ENCODE results near the gene SPATA16.

SPATA16 gene

GRCh38 chr3:172989373-172989772, 151.7 kb downstream of the SPATA16 start:
- TF ChIP-seq, protein P1, sequence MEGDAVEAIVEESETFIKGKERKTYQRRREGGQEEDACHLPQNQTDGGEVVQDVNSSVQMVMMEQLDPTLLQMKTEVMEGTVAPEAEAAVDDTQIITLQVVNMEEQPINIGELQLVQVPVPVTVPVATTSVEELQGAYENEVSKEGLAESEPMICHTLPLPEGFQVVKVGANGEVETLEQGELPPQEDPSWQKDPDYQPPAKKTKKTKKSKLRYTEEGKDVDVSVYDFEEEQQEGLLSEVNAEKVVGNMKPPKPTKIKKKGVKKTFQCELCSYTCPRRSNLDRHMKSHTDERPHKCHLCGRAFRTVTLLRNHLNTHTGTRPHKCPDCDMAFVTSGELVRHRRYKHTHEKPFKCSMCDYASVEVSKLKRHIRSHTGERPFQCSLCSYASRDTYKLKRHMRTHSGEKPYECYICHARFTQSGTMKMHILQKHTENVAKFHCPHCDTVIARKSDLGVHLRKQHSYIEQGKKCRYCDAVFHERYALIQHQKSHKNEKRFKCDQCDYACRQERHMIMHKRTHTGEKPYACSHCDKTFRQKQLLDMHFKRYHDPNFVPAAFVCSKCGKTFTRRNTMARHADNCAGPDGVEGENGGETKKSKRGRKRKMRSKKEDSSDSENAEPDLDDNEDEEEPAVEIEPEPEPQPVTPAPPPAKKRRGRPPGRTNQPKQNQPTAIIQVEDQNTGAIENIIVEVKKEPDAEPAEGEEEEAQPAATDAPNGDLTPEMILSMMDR (IDR thresholded peaks at IDR 0.05; ENCODE audit: borderline replicate concordance, insufficient read depth, low read depth, low read length), result no peak
- no peak overlapping the region for H3K4me3 ChIP-seq (ENCODE audit: low read depth, low read length)

DNA sequence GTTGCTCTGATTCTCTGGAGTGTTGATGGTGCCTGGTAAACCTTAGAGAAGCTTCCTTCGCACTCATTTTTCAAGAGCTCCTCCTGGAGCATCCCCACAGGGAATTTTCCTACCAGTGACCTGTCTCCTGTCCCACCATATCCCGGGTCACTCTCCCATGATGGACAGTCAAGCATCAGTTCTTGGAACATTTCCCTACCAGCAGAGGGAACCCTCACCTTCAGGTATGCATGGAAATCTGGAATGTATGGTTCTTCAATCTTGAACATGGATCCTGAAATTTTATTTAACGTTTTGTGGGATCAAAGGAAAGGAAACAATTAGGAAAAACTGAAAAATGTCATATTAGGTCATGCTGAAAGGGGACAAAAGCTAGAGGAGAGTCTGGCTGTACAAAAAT, 153.8 kb downstream of the SPATA16 start:
- H3K4me3 ChIP-seq (ENCODE audit: low read depth, low read length), result no peak overlapping the region
- TF ChIP-seq, protein P1 (IDR thresholded peaks at IDR 0.05; ENCODE audit: borderline replicate concordance, insufficient read depth, low read depth, low read length), result no peak

DNA sequence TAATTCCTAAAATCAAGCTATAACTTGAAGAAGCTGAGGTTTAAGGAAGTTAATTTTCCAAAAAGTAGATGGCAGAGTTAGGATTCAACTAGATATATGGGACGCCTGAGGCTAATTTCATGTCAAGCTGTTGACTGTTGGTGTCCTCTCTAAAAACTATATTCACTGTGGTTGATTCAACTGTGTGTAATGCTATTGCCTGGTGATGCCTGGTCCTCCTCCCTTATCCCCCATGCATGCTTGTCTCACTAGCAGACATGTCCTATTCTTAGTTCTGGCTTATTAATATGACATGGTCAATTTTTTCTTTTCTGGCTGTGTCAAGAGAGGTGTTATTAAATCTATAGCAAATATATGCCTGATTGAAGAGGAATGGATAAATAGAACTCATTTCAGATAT, 156.1 kb downstream of the SPATA16 start:
- H3K4me3 ChIP-seq (ENCODE audit: low read depth, low read length), result no peak overlapping the region
- TF ChIP-seq, protein P1 (IDR thresholded peaks at IDR 0.05; ENCODE audit: borderline replicate concordance, insufficient read depth, low read depth, low read length), result no peak

DNA sequence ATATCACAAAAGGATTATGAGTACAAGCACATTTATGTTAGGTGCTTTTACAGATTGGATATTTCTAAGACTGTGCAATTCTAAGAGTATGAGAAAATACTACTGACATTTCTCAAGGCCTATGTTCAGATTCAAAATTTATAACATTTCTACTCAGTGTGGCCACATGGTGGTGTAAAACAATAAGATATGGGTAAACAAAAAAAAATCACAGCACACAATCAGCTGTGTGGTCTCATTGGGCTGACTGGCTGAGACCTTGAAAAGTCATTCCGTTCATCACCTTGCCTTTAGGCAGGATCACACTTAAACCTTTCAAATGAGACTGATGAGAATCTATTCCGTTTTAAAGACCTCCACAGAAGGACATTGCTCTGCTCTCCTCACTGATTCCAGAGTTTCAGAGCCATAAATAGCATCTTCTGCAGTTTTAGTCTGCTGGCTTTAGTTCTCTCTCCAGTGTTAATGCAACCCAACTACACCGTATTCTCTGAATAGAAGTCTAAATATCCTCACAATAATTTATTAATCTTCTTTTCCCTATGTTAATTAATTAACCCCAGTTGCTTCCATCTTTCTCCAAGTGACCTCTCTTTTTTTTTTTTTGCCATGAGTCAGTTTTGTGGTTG, 158.2 kb downstream of the SPATA16 start:
- H3K4me3 ChIP-seq (ENCODE audit: low read depth, low read length), result no peak overlapping the region
- TF ChIP-seq, protein P1 (IDR thresholded peaks at IDR 0.05; ENCODE audit: borderline replicate concordance, insufficient read depth, low read depth, low read length), result no peak

- H3K4me3 ChIP-seq (ENCODE audit: low read depth, low read length), result no peak overlapping the region
- TF ChIP-seq, protein P1 (IDR thresholded peaks at IDR 0.05; ENCODE audit: borderline replicate concordance, insufficient read depth, low read depth, low read length), result no peak
Observed at GRCh38 chr3:172981407-172981983, 159.5 kb downstream of the SPATA16 start.

GRCh38 chr3:172980849-172981248, 160.2 kb downstream of the SPATA16 start:
- no peak overlapping the region for H3K4me3 ChIP-seq (ENCODE audit: low read depth, low read length)
- TF ChIP-seq, protein P1 (IDR thresholded peaks at IDR 0.05; ENCODE audit: borderline replicate concordance, insufficient read depth, low read depth, low read length), result no peak

DNA sequence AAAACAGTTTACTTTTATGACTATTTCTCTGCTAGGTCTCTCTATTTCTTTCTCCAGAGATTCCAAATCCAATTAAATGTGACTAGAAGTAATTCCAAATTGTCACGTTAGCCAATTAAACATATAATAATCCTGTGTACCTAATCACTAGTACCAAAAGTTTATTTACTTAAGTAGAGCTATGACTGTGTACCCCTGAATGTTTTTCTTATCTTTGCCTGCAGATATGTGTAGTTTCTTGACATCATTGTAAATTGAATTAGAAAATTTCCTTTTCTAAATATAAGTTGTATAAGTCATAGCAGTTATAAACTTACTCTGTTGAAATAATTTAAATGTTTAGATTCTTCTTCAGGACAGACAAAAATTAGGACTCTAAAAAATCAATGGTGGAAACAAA, 163.3 kb downstream of the SPATA16 start:
- no peak overlapping the region for H3K4me3 ChIP-seq (ENCODE audit: low read depth, low read length)
- TF ChIP-seq, protein P1 (IDR thresholded peaks at IDR 0.05; ENCODE audit: borderline replicate concordance, insufficient read depth, low read depth, low read length), result no peak
